ENCODE measurements around the gene PPP1CC.

Gene PPP1CC

DNA sequence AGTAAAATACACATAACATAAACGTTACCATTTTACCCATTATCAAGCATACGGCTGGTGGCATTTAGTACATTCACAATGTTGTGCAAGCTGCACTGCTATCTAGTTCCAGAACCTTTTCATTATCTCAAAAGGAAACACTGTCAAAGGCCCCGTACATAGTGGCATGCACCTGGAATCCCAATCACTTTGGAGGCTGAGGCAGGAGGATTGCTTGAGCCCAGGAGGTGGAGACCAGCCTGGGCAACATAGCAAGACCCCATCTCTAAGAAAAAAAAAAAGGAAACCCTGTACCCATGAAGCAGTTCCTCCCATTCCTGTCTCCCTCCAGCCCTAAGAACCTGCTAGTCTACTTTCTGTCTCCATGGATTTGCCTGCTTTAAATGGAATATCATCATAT lies 46.4 kb downstream of the PPP1CC start:
- Histone ChIP-seq H3K36me3 (replicated peaks) (no peaks in the 10 kb centered on the region), H3K4me3 (ENCODE audit: low read depth, low read length) (no peak overlapping the region), H3K27me3 (replicated peaks) (no peaks in the 10 kb centered on the region), H3K27ac (no peak overlapping the region)
- TF ChIP-seq, protein P1, sequence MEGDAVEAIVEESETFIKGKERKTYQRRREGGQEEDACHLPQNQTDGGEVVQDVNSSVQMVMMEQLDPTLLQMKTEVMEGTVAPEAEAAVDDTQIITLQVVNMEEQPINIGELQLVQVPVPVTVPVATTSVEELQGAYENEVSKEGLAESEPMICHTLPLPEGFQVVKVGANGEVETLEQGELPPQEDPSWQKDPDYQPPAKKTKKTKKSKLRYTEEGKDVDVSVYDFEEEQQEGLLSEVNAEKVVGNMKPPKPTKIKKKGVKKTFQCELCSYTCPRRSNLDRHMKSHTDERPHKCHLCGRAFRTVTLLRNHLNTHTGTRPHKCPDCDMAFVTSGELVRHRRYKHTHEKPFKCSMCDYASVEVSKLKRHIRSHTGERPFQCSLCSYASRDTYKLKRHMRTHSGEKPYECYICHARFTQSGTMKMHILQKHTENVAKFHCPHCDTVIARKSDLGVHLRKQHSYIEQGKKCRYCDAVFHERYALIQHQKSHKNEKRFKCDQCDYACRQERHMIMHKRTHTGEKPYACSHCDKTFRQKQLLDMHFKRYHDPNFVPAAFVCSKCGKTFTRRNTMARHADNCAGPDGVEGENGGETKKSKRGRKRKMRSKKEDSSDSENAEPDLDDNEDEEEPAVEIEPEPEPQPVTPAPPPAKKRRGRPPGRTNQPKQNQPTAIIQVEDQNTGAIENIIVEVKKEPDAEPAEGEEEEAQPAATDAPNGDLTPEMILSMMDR (IDR thresholded peaks at IDR 0.05; ENCODE audit: low read depth, low read length, missing control alignments) = no peak
- in situ Hi-C loops (cut with HindIII; ENCODE audit: low pct_ligation_motif_present, low sequenced_read_pairs) = no loop called here
- DNase-seq = no peak

DNA sequence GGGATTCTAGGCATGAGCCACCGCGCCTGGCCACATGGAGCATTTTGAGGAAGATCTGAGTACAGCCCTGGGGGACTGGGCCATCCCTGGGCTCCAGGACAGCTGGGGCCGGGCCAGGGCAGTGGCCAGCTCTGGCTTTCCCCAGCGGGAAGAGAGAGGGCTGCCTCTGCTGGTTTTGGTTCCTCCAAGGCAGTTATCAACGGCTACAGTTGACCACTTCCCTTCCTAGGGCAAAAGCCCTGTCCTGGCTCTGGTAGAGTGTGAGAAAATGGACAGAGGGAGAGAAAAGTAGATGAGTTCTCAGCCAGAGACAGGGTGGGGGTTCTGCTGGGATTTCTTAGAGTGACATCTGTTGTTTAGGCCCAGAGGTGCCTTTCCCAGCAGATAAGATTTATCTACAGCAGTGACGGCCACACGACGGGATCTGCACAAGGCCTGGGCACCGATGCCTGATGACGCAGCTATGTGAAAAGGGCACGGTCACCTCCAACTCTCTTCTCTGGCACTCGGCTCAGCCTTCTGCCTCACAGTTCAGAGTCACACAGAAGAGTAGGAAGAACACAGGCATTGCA lies 48.3 kb downstream of the PPP1CC start:
- H3K36me3 ChIP-seq (replicated peaks) = no peaks in the 10 kb centered on the region
- TF ChIP-seq, protein P1 (IDR thresholded peaks at IDR 0.05; ENCODE audit: low read depth, low read length, missing control alignments) = no peak
- DNase-seq = no peak
- in situ Hi-C loops (cut with HindIII; ENCODE audit: low pct_ligation_motif_present, low sequenced_read_pairs) = no loop called here
- H3K27me3 ChIP-seq (replicated peaks) = no peaks in the 10 kb centered on the region
- H3K27ac ChIP-seq = no peak overlapping the region
- H3K4me3 ChIP-seq (ENCODE audit: low read depth, low read length) = no peak overlapping the region

DNA sequence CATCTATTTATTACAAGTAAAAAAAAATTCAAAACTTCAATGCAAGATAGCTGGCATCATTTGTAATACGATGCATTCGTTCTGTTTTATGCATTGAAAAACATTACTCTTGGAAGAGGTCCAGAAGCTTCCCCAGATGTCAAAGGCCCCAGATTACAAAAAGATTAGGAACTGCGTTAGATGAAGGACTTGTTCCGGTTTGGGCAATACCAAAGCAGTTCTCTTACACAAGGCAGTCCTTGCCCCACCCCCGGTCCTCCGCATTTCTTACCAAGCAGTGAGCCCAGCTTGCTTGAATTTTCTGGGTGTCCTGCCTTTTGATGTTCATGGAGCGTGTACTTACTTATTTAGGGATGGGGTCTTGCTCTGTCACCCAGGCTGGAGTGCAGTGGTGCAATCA lies 49.0 kb downstream of the PPP1CC start:
- Histone ChIP-seq H3K36me3 (replicated peaks) (no peaks in the 10 kb centered on the region), H3K4me3 (ENCODE audit: low read depth, low read length) (no peak overlapping the region), H3K27me3 (replicated peaks) (no peaks in the 10 kb centered on the region), H3K27ac (no peak overlapping the region)
- TF ChIP-seq, protein P1 (IDR thresholded peaks at IDR 0.05; ENCODE audit: low read depth, low read length, missing control alignments) = no peak
- peak; percentile 11 for DNase-seq
- in situ Hi-C loops (cut with HindIII; ENCODE audit: low pct_ligation_motif_present, low sequenced_read_pairs) = no loop called here

DNA sequence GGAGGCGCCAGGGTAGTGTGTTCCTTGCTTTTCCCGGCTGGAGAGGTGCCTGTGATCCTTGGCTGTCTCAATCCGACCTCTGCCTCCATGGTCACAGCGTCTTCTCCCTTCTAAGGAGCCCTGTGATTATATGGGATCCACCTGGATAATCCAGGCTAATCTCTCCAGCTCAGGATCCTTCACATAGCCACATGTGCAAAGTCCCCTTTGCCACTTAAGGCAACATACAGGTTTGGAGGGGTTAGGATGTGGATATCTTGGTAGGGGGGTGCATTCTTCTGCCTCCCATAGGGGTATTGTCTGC lies 52.6 kb downstream of the PPP1CC start:
- in situ Hi-C loops (cut with HindIII; ENCODE audit: low pct_ligation_motif_present, low sequenced_read_pairs) = no loop called here
- H3K36me3 ChIP-seq (replicated peaks) = no peaks in the 10 kb centered on the region
- DNase-seq = no peak
- H3K27ac ChIP-seq = no peak overlapping the region
- no peak overlapping the region for H3K4me3 ChIP-seq (ENCODE audit: low read depth, low read length)
- H3K27me3 ChIP-seq (replicated peaks) = no peaks in the 10 kb centered on the region
- TF ChIP-seq, protein P1 (IDR thresholded peaks at IDR 0.05; ENCODE audit: low read depth, low read length, missing control alignments) = no peak

DNA sequence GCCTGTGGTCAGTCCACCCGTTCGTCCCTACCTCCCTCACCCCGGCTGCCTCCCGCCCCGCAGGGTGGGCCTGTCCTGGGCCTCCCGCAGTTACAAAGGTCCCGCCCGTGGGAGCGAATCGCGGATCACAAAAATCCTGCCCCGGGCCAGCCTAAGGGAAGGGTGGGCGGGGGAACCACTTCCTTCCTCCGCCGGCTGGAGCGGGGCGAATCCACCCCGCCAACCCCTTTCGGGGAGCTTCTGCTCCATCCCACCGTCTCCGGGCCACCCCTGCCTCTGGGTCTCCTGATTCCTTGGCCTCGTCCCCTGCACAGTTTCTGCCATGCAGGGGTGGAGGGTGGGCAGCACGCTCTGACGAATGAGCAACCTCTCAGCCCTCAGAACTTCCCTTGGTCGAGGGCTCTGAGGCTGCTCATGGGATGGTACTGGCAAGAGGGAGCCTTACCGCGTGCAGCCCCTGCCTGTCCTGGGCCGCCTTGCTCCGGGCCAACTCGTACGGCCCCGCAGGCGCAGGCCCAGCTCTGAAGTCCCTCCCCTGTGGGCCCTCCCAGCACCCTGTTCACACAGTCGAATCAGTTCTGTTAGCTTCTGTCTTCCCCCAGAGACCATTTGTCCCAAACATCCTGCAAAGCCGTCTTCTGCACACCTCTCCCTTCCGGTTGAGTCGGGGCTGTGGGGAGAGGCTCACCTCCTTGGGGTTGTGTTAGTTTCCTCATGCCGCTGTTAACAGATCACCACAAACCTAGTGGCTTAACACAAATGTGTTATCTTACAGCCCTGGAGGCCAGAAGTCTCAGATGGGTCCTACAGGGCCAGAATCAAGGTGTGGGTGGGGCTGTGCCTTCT lies 53.2 kb downstream of the PPP1CC start:
- Histone ChIP-seq H3K4me3 (ENCODE audit: low read depth, low read length) (peak overlapping the region; percentile 61), H3K27ac (no peak overlapping the region), H3K27me3 (replicated peaks) (no peaks in the 10 kb centered on the region), H3K36me3 (replicated peaks) (no peaks in the 10 kb centered on the region)
- DNase-seq = no peak
- TF ChIP-seq, protein P1 (IDR thresholded peaks at IDR 0.05; ENCODE audit: low read depth, low read length, missing control alignments) = no peak
- in situ Hi-C loops (cut with HindIII; ENCODE audit: low pct_ligation_motif_present, low sequenced_read_pairs) = no loop called here
